Measurements from ENCODE around the gene YRDC. TPM values are rescaled to one million over a fixed set of nuclear protein-coding genes. Genes with fewer than 3 reads are reported as not detected.

YRDC gene
- total and polyA plus RNA-seq, 2 donors (not counting 3 experiments of a cell fraction or from before 2014, with no cell fraction given) = 19.2 to 20.5 TPM

DNA sequence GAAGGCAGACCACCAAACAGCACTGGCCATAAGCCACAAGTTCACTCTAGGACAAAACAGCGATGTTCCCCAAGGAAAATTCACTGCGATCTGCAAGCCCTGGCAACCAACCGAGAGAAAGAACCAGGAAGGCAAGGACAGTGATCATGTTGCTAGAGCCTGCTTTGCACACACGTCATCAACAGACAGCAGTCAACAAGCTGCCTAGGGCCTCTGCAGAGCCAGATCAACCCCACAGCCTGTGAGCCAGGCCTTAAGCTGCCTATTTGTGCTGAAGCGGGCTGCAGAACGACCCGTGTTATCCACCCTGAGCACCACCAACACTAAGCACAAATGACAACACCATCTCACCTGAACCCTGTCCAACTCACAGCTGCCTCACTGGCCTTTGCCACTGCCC lies 6.2 kb upstream of the YRDC start:
- no peaks in the 10 kb centered on the region for H3K9me3 ChIP-seq (replicated peaks; ENCODE audit: control insufficient read depth, insufficient read depth, low read length)
- H3K9me1 ChIP-seq (replicated peaks; ENCODE audit: control insufficient read depth, extremely low read depth, insufficient read depth, low read length) = no peaks in the 10 kb centered on the region
- no peak overlapping the region for H3K4me2 ChIP-seq (ENCODE audit: insufficient read depth, low read length)
- FAIRE-seq = no peak
- dilution Hi-C loops (cut with MboI; ENCODE audit: extremely low pct_ligation_motif_present, low sequenced_read_pairs) (no loop called here), intact Hi-C loops (cut with micrococcal nuclease) (no loop called here)
- H3K27me3 ChIP-seq (ENCODE audit: control insufficient read depth in 2 of 2, insufficient read depth in 2 of 2, low read length in 2 of 2) = no peaks in the 10 kb centered on the region
- H3K9ac ChIP-seq (replicated peaks; ENCODE audit: extremely low read depth, insufficient read depth, low read length) = no peak overlapping the region
- H2AFZ ChIP-seq (ENCODE audit: low read depth, low read length) = no peak overlapping the region
- no peak for DNase-seq (ENCODE audit: low read depth, low spot score)
- ChIA-PET POLR2A (no interaction called here), CTCF (interaction anchor here (4.1 kb wide), 1 partner anchor 45 kb away, joined by 16 read pairs; the partner anchor contains the start of gene MTF1)
- TF ChIP-seq JUN (IDR thresholded peaks at IDR 0.05; ENCODE audit: borderline replicate concordance, insufficient read depth, insufficient read length, low read depth) (no peak), GATA2 (IDR thresholded peaks at IDR 0.05; ENCODE audit: insufficient read depth, insufficient read length, low read depth, low read length) (no peak), FOS (IDR thresholded peaks at IDR 0.05; ENCODE audit: borderline replicate concordance, insufficient read depth, low read length) (no peak), MYC (IDR thresholded peaks at IDR 0.05; ENCODE audit: low read depth, low read length) (no peak), POLR2A (IDR thresholded peaks at IDR 0.05; ENCODE audit: low read depth, low read length) (no peak), MAX (IDR thresholded peaks at IDR 0.05; ENCODE audit: insufficient read depth, insufficient read length) (no peak), POLR2AphosphoS5 (IDR thresholded peaks at IDR 0.05; ENCODE audit: insufficient read depth, low read depth, low read length) (no peak), EZH2 (IDR thresholded peaks at IDR 0.05; ENCODE audit: borderline replicate concordance, low read depth, low read length, severe bottlenecking) (no peak)
- TF ChIP-seq, protein P1, sequence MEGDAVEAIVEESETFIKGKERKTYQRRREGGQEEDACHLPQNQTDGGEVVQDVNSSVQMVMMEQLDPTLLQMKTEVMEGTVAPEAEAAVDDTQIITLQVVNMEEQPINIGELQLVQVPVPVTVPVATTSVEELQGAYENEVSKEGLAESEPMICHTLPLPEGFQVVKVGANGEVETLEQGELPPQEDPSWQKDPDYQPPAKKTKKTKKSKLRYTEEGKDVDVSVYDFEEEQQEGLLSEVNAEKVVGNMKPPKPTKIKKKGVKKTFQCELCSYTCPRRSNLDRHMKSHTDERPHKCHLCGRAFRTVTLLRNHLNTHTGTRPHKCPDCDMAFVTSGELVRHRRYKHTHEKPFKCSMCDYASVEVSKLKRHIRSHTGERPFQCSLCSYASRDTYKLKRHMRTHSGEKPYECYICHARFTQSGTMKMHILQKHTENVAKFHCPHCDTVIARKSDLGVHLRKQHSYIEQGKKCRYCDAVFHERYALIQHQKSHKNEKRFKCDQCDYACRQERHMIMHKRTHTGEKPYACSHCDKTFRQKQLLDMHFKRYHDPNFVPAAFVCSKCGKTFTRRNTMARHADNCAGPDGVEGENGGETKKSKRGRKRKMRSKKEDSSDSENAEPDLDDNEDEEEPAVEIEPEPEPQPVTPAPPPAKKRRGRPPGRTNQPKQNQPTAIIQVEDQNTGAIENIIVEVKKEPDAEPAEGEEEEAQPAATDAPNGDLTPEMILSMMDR (IDR thresholded peaks at IDR 0.05; ENCODE audit: extremely low read depth in 1 of 2, insufficient read depth in 1 of 2, low read depth in 1 of 2, low read length in 2 of 2) = no peak
- H3K4me1 ChIP-seq (ENCODE audit: control insufficient read depth, extremely low read depth, insufficient read depth, low read length) = peaks cover 2% of the 10 kb centered on the region
- BruUV-seq (replicated peaks) = no TSS peak
- no peaks in the 10 kb centered on the region for H4K20me1 ChIP-seq (replicated peaks; ENCODE audit: control insufficient read depth, extremely low read depth, insufficient read depth, low read length)
- H3K4me3 ChIP-seq (replicated peaks in 1 of 3; ENCODE audit: insufficient read depth in 1 of 3, low read depth in 1 of 3, low read length in 3 of 3) = no peak overlapping the region
- H3K27ac ChIP-seq (ENCODE audit: insufficient read depth, low read depth, low read length) = no peak overlapping the region
- peaks cover 3% of the 10 kb centered on the region for H3K79me2 ChIP-seq (ENCODE audit: control insufficient read depth, insufficient read depth, low read length)
- H3K36me3 ChIP-seq (ENCODE audit: control insufficient read depth in 2 of 2, extremely low read depth in 1 of 2, insufficient read depth in 2 of 2, low read length in 2 of 2) = peaks cover 0 to 17% of the 10 kb centered on the region in 2 experiments

Measured in endothelial cell of umbilical vein (primary cell).